ENCODE data around the gene XPO1.
"Not testable (repeated sequence)": the region's sequence is repeated elsewhere in the genome, so short reads cannot be mapped to it uniquely, and the experiment has no call there.

XPO1 gene

DNA sequence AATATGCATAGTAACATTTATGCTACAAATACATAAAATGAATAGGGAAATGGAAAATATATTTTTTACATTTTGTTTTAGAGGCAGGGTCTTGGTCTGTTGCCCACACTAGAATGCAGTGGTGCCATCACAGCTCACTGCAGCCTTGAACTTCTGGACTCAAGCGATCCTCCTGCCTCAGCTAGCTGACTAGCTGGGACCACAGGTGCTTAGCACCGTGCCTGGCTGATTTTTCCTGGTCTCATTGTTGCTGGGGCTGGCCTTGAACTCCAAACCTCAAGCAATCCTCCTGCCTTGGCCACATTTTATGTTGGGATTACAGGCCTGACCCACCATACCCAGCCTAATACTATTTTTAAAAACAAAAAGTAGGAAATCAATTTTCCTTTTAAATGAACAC is 33.2 kb downstream of the XPO1 start:
- DNase-seq (ENCODE audit: extremely low read depth, insufficient read length): no peak
- Histone ChIP-seq H3K27me3 (replicated peaks; ENCODE audit: control insufficient read depth, insufficient read depth, low read length) (no peaks in the 10 kb centered on the region), H3K36me3 (ENCODE audit: control insufficient read depth, insufficient read depth, low read length) (peaks cover 7% of the 10 kb centered on the region), H3K4me3 (replicated peaks; ENCODE audit: low read depth, low read length) (no peak overlapping the region)
- no peak for TF ChIP-seq CTCF (IDR thresholded peaks at IDR 0.05; ENCODE audit: insufficient read depth, low read length, poor library complexity, severe bottlenecking)

DNA sequence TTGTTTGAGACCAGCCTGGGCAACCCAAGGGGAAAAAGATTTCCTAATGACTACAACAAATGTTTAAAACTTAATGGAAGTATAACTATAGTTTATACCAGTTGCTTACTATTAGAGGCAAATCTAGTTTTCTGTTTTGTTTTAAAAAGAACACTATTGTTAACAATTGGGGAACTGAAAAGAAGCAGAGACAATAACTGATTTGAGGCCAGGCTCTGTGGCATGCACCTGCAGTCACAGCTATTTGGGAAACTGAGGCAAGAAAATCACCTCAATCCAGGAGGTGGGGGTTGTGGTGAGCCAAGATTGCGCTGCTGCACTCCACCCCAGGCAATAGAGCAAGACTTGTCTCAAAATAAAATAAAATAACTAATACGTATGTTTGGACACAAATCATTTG is 39.1 kb downstream of the XPO1 start:
- Histone ChIP-seq H3K36me3 (ENCODE audit: control insufficient read depth, insufficient read depth, low read length) (peaks cover 9% of the 10 kb centered on the region), H3K4me3 (replicated peaks; ENCODE audit: low read depth, low read length) (no peak overlapping the region), H3K27me3 (replicated peaks; ENCODE audit: control insufficient read depth, insufficient read depth, low read length) (no peaks in the 10 kb centered on the region)
- no peak for DNase-seq (ENCODE audit: extremely low read depth, insufficient read length)
- TF ChIP-seq CTCF (IDR thresholded peaks at IDR 0.05; ENCODE audit: insufficient read depth, low read length, poor library complexity, severe bottlenecking): no peak

DNA sequence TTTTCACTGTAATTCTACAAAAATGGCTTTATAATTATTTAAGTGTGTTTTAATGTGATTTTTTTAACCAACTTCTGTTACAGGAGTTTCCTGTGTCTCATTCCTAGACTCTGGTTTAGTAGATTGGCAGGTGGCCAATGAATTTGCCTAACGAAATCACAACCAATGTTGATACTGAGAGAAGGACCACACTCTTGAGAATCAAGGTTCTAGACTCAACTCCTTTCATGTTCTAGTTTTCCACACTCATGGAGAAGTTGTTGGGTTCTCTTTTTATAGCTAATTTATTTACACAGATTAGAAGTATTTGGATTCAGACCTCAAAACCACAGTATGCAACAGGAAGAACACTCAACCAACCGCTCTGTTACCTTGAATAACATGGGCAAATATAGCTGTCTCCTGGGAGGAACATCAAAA is 44.6 kb downstream of the XPO1 start:
- Histone ChIP-seq H3K27me3 (replicated peaks; ENCODE audit: control insufficient read depth, insufficient read depth, low read length) (no peaks in the 10 kb centered on the region), H3K4me3 (replicated peaks; ENCODE audit: low read depth, low read length) (no peak overlapping the region), H3K36me3 (ENCODE audit: control insufficient read depth, insufficient read depth, low read length) (peaks cover 13% of the 10 kb centered on the region)
- no peak for TF ChIP-seq CTCF (IDR thresholded peaks at IDR 0.05; ENCODE audit: insufficient read depth, low read length, poor library complexity, severe bottlenecking)
- no peak for DNase-seq (ENCODE audit: extremely low read depth, insufficient read length)

GRCh38 chr2:61492476-61492875 is 45.7 kb downstream of the XPO1 start:
- Histone ChIP-seq H3K36me3 (ENCODE audit: control insufficient read depth, insufficient read depth, low read length) (peaks cover 13% of the 10 kb centered on the region), H3K4me3 (replicated peaks; ENCODE audit: low read depth, low read length) (no peak overlapping the region), H3K27me3 (replicated peaks; ENCODE audit: control insufficient read depth, insufficient read depth, low read length) (no peaks in the 10 kb centered on the region)
- DNase-seq (ENCODE audit: extremely low read depth, insufficient read length): no peak
- TF ChIP-seq CTCF (IDR thresholded peaks at IDR 0.05; ENCODE audit: insufficient read depth, low read length, poor library complexity, severe bottlenecking): no peak

- no peaks in the 10 kb centered on the region for H3K27me3 ChIP-seq (replicated peaks; ENCODE audit: control insufficient read depth, insufficient read depth, low read length)
- no peak overlapping the region for H3K4me3 ChIP-seq (replicated peaks; ENCODE audit: low read depth, low read length)
- H3K36me3 ChIP-seq (ENCODE audit: control insufficient read depth, insufficient read depth, low read length): peaks cover 3% of the 10 kb centered on the region
- TF ChIP-seq CTCF (IDR thresholded peaks at IDR 0.05; ENCODE audit: insufficient read depth, low read length, poor library complexity, severe bottlenecking): no peak
- DNase-seq (ENCODE audit: extremely low read depth, insufficient read length): no peak
These were observed 52.9 kb downstream of the XPO1 start for GRCh38 chr2:61485281-61485680.

DNA sequence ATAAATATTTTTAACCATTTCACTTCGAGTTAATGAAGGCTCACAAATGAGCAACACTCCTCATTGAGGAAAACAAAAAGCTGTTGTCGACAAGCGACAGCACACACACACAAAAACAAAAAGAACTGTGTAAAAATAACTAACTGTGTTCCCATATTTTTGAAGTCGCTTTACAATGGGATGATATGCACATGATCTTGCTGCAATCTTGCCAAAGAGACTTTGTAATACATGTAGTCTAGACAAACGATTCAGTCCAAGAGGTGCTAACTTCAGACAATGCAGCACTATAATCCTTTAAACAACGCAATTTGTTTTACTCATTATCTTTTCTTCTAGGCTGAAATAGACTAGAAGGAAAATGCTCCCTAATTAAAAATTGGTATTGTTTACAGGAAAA is 60.1 kb downstream of the XPO1 start:
- Histone ChIP-seq H3K4me3 (replicated peaks; ENCODE audit: low read depth, low read length) (no peak overlapping the region), H3K36me3 (ENCODE audit: control insufficient read depth, insufficient read depth, low read length) (peaks cover 7% of the 10 kb centered on the region), H3K27me3 (replicated peaks; ENCODE audit: control insufficient read depth, insufficient read depth, low read length) (no peaks in the 10 kb centered on the region)
- no peak for TF ChIP-seq CTCF (IDR thresholded peaks at IDR 0.05; ENCODE audit: insufficient read depth, low read length, poor library complexity, severe bottlenecking)
- DNase-seq (ENCODE audit: extremely low read depth, insufficient read length): no peak

- DNase-seq (ENCODE audit: extremely low read depth, insufficient read length); H3K36me3 ChIP-seq (ENCODE audit: control insufficient read depth, insufficient read depth, low read length); H3K27me3 ChIP-seq (replicated peaks; ENCODE audit: control insufficient read depth, insufficient read depth, low read length); H3K4me3 ChIP-seq (replicated peaks; ENCODE audit: low read depth, low read length): not testable (repeated sequence)
These were observed 61.1 kb downstream of the XPO1 start for GRCh38 chr2:61476929-61477589.
